ENCODE data around the gene MYBL2.

DNA sequence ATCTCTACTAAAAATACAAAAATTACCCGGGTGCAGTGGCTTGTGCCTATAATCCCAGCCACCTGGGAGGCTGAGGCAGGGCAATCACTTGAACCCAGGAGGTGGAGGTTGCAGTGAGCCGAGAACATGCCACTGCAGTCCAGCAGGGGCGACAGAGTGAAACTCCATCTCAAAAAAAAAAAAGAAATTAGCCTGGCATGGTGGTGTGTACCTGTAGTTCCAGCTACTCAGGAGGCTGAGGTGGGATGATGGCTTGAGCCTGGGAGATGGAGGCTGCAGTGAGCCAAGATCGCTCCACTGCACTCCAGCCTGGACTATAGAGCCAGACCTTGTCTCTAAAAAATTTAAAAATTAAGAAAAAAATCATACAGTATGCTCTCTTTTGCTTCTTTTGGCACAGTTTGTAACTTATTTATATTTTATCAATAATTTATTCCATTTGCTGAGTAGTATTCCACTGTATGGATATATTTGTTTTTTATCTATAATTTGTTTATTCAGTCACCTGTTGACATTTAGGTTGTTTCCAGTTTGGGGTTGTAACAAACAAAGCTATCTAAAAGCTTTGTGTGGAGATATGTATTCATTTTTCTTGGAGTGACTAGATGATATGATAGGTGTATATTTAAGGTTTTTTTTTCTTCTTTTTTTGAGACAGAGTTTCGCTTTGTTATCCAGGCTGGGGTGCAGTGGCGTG, 8.0 kb upstream of the MYBL2 start:
- TF ChIP-seq, protein P1, sequence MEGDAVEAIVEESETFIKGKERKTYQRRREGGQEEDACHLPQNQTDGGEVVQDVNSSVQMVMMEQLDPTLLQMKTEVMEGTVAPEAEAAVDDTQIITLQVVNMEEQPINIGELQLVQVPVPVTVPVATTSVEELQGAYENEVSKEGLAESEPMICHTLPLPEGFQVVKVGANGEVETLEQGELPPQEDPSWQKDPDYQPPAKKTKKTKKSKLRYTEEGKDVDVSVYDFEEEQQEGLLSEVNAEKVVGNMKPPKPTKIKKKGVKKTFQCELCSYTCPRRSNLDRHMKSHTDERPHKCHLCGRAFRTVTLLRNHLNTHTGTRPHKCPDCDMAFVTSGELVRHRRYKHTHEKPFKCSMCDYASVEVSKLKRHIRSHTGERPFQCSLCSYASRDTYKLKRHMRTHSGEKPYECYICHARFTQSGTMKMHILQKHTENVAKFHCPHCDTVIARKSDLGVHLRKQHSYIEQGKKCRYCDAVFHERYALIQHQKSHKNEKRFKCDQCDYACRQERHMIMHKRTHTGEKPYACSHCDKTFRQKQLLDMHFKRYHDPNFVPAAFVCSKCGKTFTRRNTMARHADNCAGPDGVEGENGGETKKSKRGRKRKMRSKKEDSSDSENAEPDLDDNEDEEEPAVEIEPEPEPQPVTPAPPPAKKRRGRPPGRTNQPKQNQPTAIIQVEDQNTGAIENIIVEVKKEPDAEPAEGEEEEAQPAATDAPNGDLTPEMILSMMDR (IDR thresholded peaks at IDR 0.05): peak in 1 of 6 experiments; percentile 14
- TF ChIP-seq POLR2A (IDR thresholded peaks at IDR 0.05): no peak

Data from Peyer's patch (tissue), 4 donors.